PC-9 (cell line): ENCODE measurements around the gene CFAP99.

ENCODE experiments used
- CTCF ChIP-seq: fragments of 200-600 bp; sonication (generic); conservative IDR thresholded peaks from 2 replicates; pipeline ENCODE4 v1.6.1; 2017; ENCODE audit warnings: mixed run types, antibody characterized with exemption, mild to moderate bottlenecking, moderate library complexity
- EZH2 ChIP-seq: fragments of 200-600 bp; sonication (generic); IDR thresholded peaks from 2 replicates; pipeline ENCODE4 v1.8.0; 2017; ENCODE audit warnings: antibody characterized with exemption, low read depth

GRCh38 chr4:2424581-2424980 is 5.8 kb downstream of the CFAP99 start:
- no peak for TF ChIP-seq CTCF
- no peak for TF ChIP-seq EZH2
